Mesodermal cell (in vitro differentiated cells): ENCODE results near the gene PTH2.

Experiments
- H3K27ac ChIP-seq: 2 replicates; pipeline ENCODE4 v1.7.0; 2013; ENCODE audit warnings: mild to moderate bottlenecking, low read depth, low read length, moderate library complexity; ENCODE audit not compliant: severe bottlenecking
- H3K36me3 ChIP-seq: 2 replicates; pipeline ENCODE4 v1.7.1; 2013; ENCODE audit warnings: mild to moderate bottlenecking, low read length, moderate library complexity; ENCODE audit not compliant: control insufficient read depth, insufficient read depth
- H3K4me1 ChIP-seq: one replicate; pipeline ENCODE4 v1.7.1; 2013; ENCODE audit warnings: mild to moderate bottlenecking, low read length; ENCODE audit not compliant: insufficient read depth, control insufficient read depth, poor library complexity, severe bottlenecking
- H3K4me3 ChIP-seq: 2 replicates; pipeline ENCODE4 v1.7.0; 2013; ENCODE audit warnings: low read length, control low read depth, mild to moderate bottlenecking; ENCODE audit not compliant: insufficient read depth, poor library complexity, severe bottlenecking; ENCODE audit errors: extremely low read depth
- H3K9me3 ChIP-seq: 2 replicates; pipeline ENCODE4 v1.7.1; 2013; ENCODE audit warnings: mild to moderate bottlenecking, low read length, moderate library complexity; ENCODE audit not compliant: control insufficient read depth
- WGBS, 2 experiments: methylation state at CpG; one replicate each; pipeline ENCODE4 v1.1.5; 2013; ENCODE audit warnings: missing lambda C conversion rate in 2 of 2; ENCODE audit not compliant: insufficient coverage in 2 of 2; 5-methylcytosine and 5-hydroxymethylcytosine counted together

The PTH2 gene

GRCh38 chr19:49439836-49440235, 16.6 kb upstream of the PTH2 start:
- Histone ChIP-seq H3K36me3 (no peaks in the 10 kb centered on the region), H3K27ac (no peak overlapping the region), H3K4me1 (no peaks in the 10 kb centered on the region), H3K4me3 (no peak overlapping the region), H3K9me3 (no peaks in the 10 kb centered on the region)
- WGBS, 2 experiments: 82 to 86% methylated on average over 1 of the region's 6 CpGs

GRCh38 chr19:49438261-49438660, 15.0 kb upstream of the PTH2 start:
- Histone ChIP-seq H3K4me1 (no peaks in the 10 kb centered on the region), H3K9me3 (no peaks in the 10 kb centered on the region), H3K4me3 (no peak overlapping the region), H3K27ac (no peak overlapping the region), H3K36me3 (no peaks in the 10 kb centered on the region)
- 18 to 34% methylated on average over 3 of the region's 6 CpGs for WGBS, 2 experiments

- WGBS, 2 experiments: 30 to 33% methylated on average over 5 to 7 of the region's 8 CpGs
- no peaks in the 10 kb centered on the region for H3K4me1 ChIP-seq
- H3K9me3 ChIP-seq: no peaks in the 10 kb centered on the region
- H3K27ac ChIP-seq: no peak overlapping the region
- H3K4me3 ChIP-seq: no peak overlapping the region
- H3K36me3 ChIP-seq: no peaks in the 10 kb centered on the region
Observed at GRCh38 chr19:49437231-49437630, 14.0 kb upstream of the PTH2 start.

- 61% methylated on average over 35 to 42 of the region's 42 CpGs for WGBS, 2 experiments
- Histone ChIP-seq H3K36me3 (no peaks in the 10 kb centered on the region), H3K4me3 (no peak overlapping the region), H3K27ac (no peak overlapping the region), H3K9me3 (no peaks in the 10 kb centered on the region), H3K4me1 (no peaks in the 10 kb centered on the region)
Observed at GRCh38 chr19:49436381-49437017, 13.3 kb upstream of the PTH2 start.

GRCh38 chr19:49435670-49436069, 12.4 kb upstream of the PTH2 start:
- Histone ChIP-seq H3K9me3 (no peaks in the 10 kb centered on the region), H3K4me3 (no peak overlapping the region), H3K36me3 (no peaks in the 10 kb centered on the region), H3K4me1 (no peaks in the 10 kb centered on the region), H3K27ac (no peak overlapping the region)
- 96% methylated on average over 9 to 10 of the region's 10 CpGs for WGBS, 2 experiments

- Histone ChIP-seq H3K36me3 (no peaks in the 10 kb centered on the region), H3K9me3 (no peaks in the 10 kb centered on the region), H3K27ac (no peak overlapping the region), H3K4me1 (no peaks in the 10 kb centered on the region), H3K4me3 (no peak overlapping the region)
- WGBS, 2 experiments: 89 to 90% methylated on average over 17 to 18 of the region's 18 CpGs
Observed at GRCh38 chr19:49434907-49435583, 11.8 kb upstream of the PTH2 start.

- no peaks in the 10 kb centered on the region for H3K36me3 ChIP-seq
Observed at GRCh38 chr19:49433240-49433901, 10.1 kb upstream of the PTH2 start.

GRCh38 chr19:49432141-49433073, 9.2 kb upstream of the PTH2 start:
- H3K9me3 ChIP-seq: no peaks in the 10 kb centered on the region
- H3K36me3 ChIP-seq: no peaks in the 10 kb centered on the region
- no peak overlapping the region for H3K27ac ChIP-seq
- WGBS, 2 experiments: 19 to 21% methylated on average over 45 to 55 of the region's 63 CpGs
- H3K4me1 ChIP-seq: peaks cover 10% of the 10 kb centered on the region
- no peak overlapping the region for H3K4me3 ChIP-seq

More at GRCh38 chr19:49433240-49433901, 10.1 kb upstream of the PTH2 start:
- Histone ChIP-seq H3K4me1 (peaks cover 4% of the 10 kb centered on the region), H3K27ac (no peak overlapping the region), H3K9me3 (no peaks in the 10 kb centered on the region), H3K4me3 (no peak overlapping the region)
- 58 to 70% methylated on average over 27 to 31 of the region's 31 CpGs for WGBS, 2 experiments

GRCh38 chr19:49431330-49431749, 8.1 kb upstream of the PTH2 start:
- WGBS, 2 experiments: 66 to 73% methylated on average over 22 to 23 of the region's 29 CpGs
- H3K36me3 ChIP-seq: no peaks in the 10 kb centered on the region
- H3K27ac ChIP-seq: no peak overlapping the region
- H3K9me3 ChIP-seq: no peaks in the 10 kb centered on the region
- no peak overlapping the region for H3K4me3 ChIP-seq
- H3K4me1 ChIP-seq: peaks cover 10% of the 10 kb centered on the region

GRCh38 chr19:49430678-49431329, 7.6 kb upstream of the PTH2 start:
- no peaks in the 10 kb centered on the region for H3K9me3 ChIP-seq
- no peak overlapping the region for H3K4me3 ChIP-seq
- H3K36me3 ChIP-seq: no peaks in the 10 kb centered on the region
- 70 to 71% methylated on average over 27 to 28 of the region's 28 CpGs for WGBS, 2 experiments
- no peak overlapping the region for H3K27ac ChIP-seq
- H3K4me1 ChIP-seq: peaks cover 10% of the 10 kb centered on the region
